HepG2 (cell line): ENCODE measurements around the gene MTSS2. TPM values are rescaled to one million over a fixed set of nuclear protein-coding genes. Genes with fewer than 3 reads are reported as not detected.

ENCODE experiments used
- ELF4 ChIP-seq: sonication (generic); formaldehyde crosslinking; IDR thresholded peaks from 2 replicates; pipeline ENCODE4 v1.5.0; 2020; ENCODE audit warnings: missing genetic modification reagents, mild to moderate bottlenecking, moderate library complexity, borderline replicate concordance
- KDM5A ChIP-seq: fragments of 200-600 bp; sonication (generic); IDR thresholded peaks from 2 replicates; pipeline ENCODE4 v1.7.0; 2018; ENCODE audit warnings: antibody characterized with exemption, mild to moderate bottlenecking, low read length, borderline replicate concordance
- KLF11 ChIP-seq: IDR thresholded peaks from 2 replicates; pipeline ENCODE4 v1.6.1; 2016; ENCODE audit warnings: missing compliant biosample characterization
- RBFOX2 ChIP-seq: fragments of 200-400 bp; formaldehyde crosslinking; IDR thresholded peaks from 2 replicates; pipeline ENCODE4 v1.6.1; 2017; ENCODE audit warnings: low read depth, mild to moderate bottlenecking, low read length
- SOX6 ChIP-seq, 2 experiments: fragments of 450-650 bp in 1 of 2; sonication (generic) in 1 of 2; formaldehyde crosslinking in 1 of 2; IDR thresholded peaks; 2 replicates each; pipeline versions ENCODE4 v1.4.0 to v1.6.1; 2017 to 2020; ENCODE audit warnings: antibody characterized with exemption in 1 of 2, mild to moderate bottlenecking in 1 of 2, missing genetic modification reagents in 1 of 2
- TP53 ChIP-seq: sonication (generic); formaldehyde crosslinking; conservative IDR thresholded peaks from 2 replicates; pipeline ENCODE4 v1.4.0; 2020; ENCODE audit warnings: missing genetic modification reagents
- ZNF136 ChIP-seq: sonication (generic); formaldehyde crosslinking; IDR thresholded peaks from 2 replicates; pipeline ENCODE4 v1.8.1; 2022; ENCODE audit warnings: low read depth, mild to moderate bottlenecking, moderate library complexity, missing genetic modification reagents
- ZNF501 ChIP-seq: sonication (generic); formaldehyde crosslinking; IDR thresholded peaks from 2 replicates; pipeline ENCODE4 v1.5.1; 2020; ENCODE audit warnings: mild to moderate bottlenecking, moderate library complexity, missing genetic modification reagents
- ZNF556 ChIP-seq: sonication (generic); formaldehyde crosslinking; IDR thresholded peaks from 2 replicates; pipeline ENCODE4 v1.4.0; 2020; ENCODE audit warnings: mild to moderate bottlenecking, missing genetic modification reagents, borderline replicate concordance
- ZNF792 ChIP-seq: IDR thresholded peaks from 2 replicates; pipeline ENCODE4 v1.6.1; 2016
- ZSCAN22 ChIP-seq: sonication (generic); formaldehyde crosslinking; IDR thresholded peaks from 2 replicates; pipeline ENCODE4 v1.4.0; 2020; ENCODE audit warnings: mild to moderate bottlenecking, missing genetic modification reagents
- polyA plus RNA-seq, 8 experiments: library from polyadenylated mRNA; depleted of rRNA in 3 of 8; stranded (reverse) in 7 of 8; unstranded in 1 of 8; fragments of >200 nt; fragmentation: Illumina TruSeq in 4 of 8; extraction: Trizol in 4 of 8; gene quantifications; 2 replicates each; pipeline versions ENCODE4 v1.2.1 to v1.2.3, GENCODE V29; 2011 to 2016; ENCODE audit warnings: low read depth in 4 of 8, missing spikeins in 1 of 8, mixed read lengths in 1 of 8; ENCODE audit not compliant: insufficient read depth in 1 of 8
- total RNA-seq, 5 experiments: library from RNA; depleted of rRNA; stranded (reverse); fragments of >200 nt; fragmentation: Illumina TruSeq; extraction: Trizol; gene quantifications; 2 replicates each; pipeline ENCODE4 v1.2.3, GENCODE V29; 2016; ENCODE audit warnings: low read depth in 1 of 5
- TF ChIP-seq, protein P1 (sequence below): sonication (generic); formaldehyde crosslinking; IDR thresholded peaks from 2 replicates; pipeline ENCODE4 v1.5.1; 2020; ENCODE audit warnings: mild to moderate bottlenecking, missing genetic modification reagents, moderate library complexity
- TF ChIP-seq, protein P2 (sequence below): IDR thresholded peaks from 2 replicates; pipeline ENCODE4 v1.6.1; 2016; ENCODE audit warnings: missing compliant biosample characterization, missing genetic modification reagents, borderline replicate concordance
- TF ChIP-seq, protein P3 (sequence below): sonication (generic); formaldehyde crosslinking; IDR thresholded peaks from 2 replicates; pipeline ENCODE4 v1.4.0; 2020; ENCODE audit warnings: low read depth, missing genetic modification reagents
- TF ChIP-seq, protein P4 (sequence below): sonication (generic); formaldehyde crosslinking; IDR thresholded peaks from 2 replicates; pipeline ENCODE4 v1.9.0; 2021; ENCODE audit warnings: missing genetic modification reagents, borderline replicate concordance
- TF ChIP-seq, protein P5 (sequence below): sonication (generic); formaldehyde crosslinking; IDR thresholded peaks from 2 replicates; pipeline ENCODE4 v1.4.0; 2020; ENCODE audit warnings: missing genetic modification reagents, mild to moderate bottlenecking, borderline replicate concordance

Gene MTSS2
- total and polyA plus RNA-seq, 2 of the 13 experiments (the other 11 are each of a cell fraction or from before 2014, with no cell fraction given), result 132 to 242 TPM

DNA sequence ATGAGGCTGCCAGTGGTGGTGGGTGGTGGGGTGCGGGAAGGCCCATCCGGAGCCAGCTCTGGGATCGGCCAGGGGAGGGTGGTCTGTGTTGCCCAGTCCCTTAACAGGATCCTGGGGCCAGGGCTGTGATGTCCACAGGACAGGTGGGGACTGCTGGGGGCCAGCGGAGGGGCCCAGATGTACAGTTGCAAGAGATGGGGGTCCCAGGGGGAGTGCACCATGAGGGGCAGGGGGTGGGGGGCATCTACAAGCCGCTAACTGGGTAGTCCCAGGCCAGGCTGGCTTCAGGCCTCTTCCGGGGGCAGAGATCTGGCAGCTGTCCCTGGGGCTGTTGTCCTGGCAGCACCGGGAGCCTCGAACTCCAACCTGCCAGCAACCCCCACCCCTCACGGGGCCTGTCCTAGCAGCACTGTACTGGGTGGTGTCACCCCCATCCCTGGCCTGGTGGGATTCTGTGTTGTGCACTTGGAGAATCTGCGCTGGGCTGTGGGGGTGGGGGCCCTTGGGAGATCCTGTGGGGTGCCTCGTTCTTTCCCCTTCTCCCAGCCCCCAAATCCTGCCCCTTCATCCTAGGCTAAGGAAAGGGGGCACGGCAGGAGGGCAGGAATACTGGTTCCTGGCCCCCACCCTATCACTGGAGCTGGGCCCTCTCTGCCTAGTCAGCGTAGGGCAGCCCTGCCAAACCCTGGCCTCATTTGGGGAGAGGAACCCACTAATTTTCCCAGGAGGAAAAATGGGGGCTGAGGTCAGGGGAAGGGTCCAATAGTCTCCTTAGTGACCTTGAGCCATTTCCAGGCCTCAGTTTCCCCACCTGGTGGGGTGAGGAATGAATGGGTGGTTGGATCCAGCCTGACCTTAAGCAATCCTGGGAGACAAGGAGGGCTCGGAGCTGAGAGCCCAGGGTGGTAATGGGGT is 1.4 kb downstream of the MTSS2 start (continued):
- TF ChIP-seq, protein P1, sequence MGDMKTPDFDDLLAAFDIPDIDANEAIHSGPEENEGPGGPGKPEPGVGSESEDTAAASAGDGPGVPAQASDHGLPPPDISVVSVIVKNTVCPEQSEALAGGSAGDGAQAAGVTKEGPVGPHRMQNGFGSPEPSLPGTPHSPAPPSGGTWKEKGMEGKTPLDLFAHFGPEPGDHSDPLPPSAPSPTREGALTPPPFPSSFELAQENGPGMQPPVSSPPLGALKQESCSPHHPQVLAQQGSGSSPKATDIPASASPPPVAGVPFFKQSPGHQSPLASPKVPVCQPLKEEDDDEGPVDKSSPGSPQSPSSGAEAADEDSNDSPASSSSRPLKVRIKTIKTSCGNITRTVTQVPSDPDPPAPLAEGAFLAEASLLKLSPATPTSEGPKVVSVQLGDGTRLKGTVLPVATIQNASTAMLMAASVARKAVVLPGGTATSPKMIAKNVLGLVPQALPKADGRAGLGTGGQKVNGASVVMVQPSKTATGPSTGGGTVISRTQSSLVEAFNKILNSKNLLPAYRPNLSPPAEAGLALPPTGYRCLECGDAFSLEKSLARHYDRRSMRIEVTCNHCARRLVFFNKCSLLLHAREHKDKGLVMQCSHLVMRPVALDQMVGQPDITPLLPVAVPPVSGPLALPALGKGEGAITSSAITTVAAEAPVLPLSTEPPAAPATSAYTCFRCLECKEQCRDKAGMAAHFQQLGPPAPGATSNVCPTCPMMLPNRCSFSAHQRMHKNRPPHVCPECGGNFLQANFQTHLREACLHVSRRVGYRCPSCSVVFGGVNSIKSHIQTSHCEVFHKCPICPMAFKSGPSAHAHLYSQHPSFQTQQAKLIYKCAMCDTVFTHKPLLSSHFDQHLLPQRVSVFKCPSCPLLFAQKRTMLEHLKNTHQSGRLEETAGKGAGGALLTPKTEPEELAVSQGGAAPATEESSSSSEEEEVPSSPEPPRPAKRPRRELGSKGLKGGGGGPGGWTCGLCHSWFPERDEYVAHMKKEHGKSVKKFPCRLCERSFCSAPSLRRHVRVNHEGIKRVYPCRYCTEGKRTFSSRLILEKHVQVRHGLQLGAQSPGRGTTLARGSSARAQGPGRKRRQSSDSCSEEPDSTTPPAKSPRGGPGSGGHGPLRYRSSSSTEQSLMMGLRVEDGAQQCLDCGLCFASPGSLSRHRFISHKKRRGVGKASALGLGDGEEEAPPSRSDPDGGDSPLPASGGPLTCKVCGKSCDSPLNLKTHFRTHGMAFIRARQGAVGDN (CRISPR knock-in tag), result no peak; the same call in 1 of the 2 replicates
- TF ChIP-seq SOX6 (IDR thresholded peaks at IDR 0.05), result no peak
- no peak for TF ChIP-seq SOX6 (CRISPR knock-in tag; IDR thresholded peaks at IDR 0.05)
- TF ChIP-seq RBFOX2, result peak; percentile 46; the same call in 1 of the 2 replicates
- no peak for TF ChIP-seq TP53 (CRISPR knock-in tag)
- TF ChIP-seq, protein P2, sequence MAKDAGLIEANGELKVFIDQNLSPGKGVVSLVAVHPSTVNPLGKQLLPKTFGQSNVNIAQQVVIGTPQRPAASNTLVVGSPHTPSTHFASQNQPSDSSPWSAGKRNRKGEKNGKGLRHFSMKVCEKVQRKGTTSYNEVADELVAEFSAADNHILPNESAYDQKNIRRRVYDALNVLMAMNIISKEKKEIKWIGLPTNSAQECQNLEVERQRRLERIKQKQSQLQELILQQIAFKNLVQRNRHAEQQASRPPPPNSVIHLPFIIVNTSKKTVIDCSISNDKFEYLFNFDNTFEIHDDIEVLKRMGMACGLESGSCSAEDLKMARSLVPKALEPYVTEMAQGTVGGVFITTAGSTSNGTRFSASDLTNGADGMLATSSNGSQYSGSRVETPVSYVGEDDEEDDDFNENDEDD (CRISPR knock-in tag), result no peak
- TF ChIP-seq ZNF501 (CRISPR knock-in tag), result peak; percentile 51
- no peak for TF ChIP-seq KLF11
- no peak for TF ChIP-seq ZNF136 (CRISPR knock-in tag)
- 0 out of 2 replicates have a peak, but pooled peaks have one; percentile 23 for TF ChIP-seq KDM5A
- TF ChIP-seq ZNF792 (CRISPR knock-in tag), result no peak
- no peak for TF ChIP-seq ELF4 (CRISPR knock-in tag)
- TF ChIP-seq ZSCAN22 (CRISPR knock-in tag), result no peak
- TF ChIP-seq, protein P3, sequence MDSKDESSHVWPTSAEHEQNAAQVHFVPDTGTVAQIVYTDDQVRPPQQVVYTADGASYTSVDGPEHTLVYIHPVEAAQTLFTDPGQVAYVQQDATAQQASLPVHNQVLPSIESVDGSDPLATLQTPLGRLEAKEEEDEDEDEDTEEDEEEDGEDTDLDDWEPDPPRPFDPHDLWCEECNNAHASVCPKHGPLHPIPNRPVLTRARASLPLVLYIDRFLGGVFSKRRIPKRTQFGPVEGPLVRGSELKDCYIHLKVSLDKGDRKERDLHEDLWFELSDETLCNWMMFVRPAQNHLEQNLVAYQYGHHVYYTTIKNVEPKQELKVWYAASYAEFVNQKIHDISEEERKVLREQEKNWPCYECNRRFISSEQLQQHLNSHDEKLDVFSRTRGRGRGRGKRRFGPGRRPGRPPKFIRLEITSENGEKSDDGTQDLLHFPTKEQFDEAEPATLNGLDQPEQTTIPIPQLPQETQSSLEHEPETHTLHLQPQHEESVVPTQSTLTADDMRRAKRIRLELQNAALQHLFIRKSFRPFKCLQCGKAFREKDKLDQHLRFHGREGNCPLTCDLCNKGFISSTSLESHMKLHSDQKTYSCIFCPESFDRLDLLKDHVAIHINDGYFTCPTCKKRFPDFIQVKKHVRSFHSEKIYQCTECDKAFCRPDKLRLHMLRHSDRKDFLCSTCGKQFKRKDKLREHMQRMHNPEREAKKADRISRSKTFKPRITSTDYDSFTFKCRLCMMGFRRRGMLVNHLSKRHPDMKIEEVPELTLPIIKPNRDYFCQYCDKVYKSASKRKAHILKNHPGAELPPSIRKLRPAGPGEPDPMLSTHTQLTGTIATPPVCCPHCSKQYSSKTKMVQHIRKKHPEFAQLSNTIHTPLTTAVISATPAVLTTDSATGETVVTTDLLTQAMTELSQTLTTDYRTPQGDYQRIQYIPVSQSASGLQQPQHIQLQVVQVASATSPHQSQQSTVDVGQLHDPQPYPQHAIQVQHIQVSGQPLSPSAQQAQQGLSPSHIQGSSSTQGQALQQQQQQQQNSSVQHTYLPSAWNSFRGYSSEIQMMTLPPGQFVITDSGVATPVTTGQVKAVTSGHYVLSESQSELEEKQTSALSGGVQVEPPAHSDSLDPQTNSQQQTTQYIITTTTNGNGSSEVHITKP, result no peak
- TF ChIP-seq, protein P4, sequence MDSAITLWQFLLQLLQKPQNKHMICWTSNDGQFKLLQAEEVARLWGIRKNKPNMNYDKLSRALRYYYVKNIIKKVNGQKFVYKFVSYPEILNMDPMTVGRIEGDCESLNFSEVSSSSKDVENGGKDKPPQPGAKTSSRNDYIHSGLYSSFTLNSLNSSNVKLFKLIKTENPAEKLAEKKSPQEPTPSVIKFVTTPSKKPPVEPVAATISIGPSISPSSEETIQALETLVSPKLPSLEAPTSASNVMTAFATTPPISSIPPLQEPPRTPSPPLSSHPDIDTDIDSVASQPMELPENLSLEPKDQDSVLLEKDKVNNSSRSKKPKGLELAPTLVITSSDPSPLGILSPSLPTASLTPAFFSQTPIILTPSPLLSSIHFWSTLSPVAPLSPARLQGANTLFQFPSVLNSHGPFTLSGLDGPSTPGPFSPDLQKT (CRISPR knock-in tag), result no peak
- TF ChIP-seq ZNF556 (CRISPR knock-in tag), result 0 out of 2 replicates have a peak, but pooled peaks have one; percentile 37
- TF ChIP-seq, protein P5, sequence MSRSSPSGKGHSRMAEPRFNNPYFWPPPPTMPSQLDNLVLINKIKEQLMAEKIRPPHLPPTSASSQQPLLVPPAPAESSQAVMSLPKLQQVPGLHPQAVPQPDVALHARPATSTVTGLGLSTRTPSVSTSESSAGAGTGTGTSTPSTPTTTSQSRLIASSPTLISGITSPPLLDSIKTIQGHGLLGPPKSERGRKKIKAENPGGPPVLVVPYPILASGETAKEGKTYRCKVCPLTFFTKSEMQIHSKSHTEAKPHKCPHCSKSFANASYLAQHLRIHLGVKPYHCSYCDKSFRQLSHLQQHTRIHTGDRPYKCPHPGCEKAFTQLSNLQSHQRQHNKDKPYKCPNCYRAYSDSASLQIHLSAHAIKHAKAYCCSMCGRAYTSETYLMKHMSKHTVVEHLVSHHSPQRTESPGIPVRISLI, result no peak
